ENCODE data around the gene ANXA4.

- TF ChIP-seq TSHZ2 (CRISPR knock-in tag; IDR thresholded peaks at IDR 0.05) = no peak
- no peak for TF ChIP-seq ZNF70 (CRISPR knock-in tag; IDR thresholded peaks at IDR 0.05)
- no peak for TF ChIP-seq SNAI2 (CRISPR knock-in tag; IDR thresholded peaks at IDR 0.05)
- TF ChIP-seq ZC3H10 (CRISPR knock-in tag; IDR thresholded peaks at IDR 0.05) = no peak
Measured at GRCh38 chr2:69789175-69789721, 47.3 kb downstream of the ANXA4 start.
